ENCODE results near the gene ZNF787. TPM values are rescaled to one million over a fixed set of nuclear protein-coding genes. Genes with fewer than 3 reads are reported as not detected.
A peak's percentile ranks its signal among the peaks of the same experiment; 100 is the strongest.
"Not testable (repeated sequence)": the region's sequence is repeated elsewhere in the genome, so short reads cannot be mapped to it uniquely, and the experiment has no call there.

ZNF787 gene
- total and polyA plus RNA-seq, 9 donors: 22.0 to 34.4 (median 24.7) TPM

DNA sequence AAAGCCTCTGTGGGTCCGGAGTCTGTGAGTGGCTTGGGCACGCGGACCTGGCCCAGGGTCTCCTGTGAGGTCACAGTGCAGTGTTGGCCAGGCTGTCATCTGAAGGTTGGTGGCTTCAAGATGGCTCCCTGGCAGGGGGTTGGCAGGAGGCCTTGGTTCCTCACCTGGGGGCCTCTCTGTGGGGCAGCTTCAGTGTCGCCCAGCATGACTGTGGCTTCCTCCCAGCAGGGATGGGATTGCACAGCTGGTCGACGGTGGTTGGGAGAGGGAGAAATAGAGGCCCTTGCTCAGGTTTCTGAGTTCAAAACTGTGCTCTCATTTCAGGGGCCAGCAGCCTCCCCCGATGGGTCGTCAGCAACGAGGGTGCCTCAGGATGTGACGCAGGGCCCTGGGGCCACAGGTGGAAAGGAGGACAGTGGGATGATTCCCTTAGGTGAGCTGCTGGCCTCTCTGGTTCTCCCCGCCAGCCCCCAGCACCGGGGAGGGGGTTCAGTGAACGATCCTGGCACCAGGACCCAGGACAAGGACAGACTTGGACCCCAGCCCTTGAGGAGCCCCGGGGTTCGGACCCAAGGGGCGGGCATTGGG, 37.2 kb upstream of the ZNF787 start:
- Histone ChIP-seq H3K9me3 (replicated peaks; ENCODE audit: control insufficient read depth, low read depth, low read length) (no peaks in the 10 kb centered on the region), H3K4me1 (ENCODE audit: control insufficient read depth, insufficient read depth, low read length) (peaks cover 5% of the 10 kb centered on the region), H3K27ac (ENCODE audit: low read length) (no peak overlapping the region), H3K27me3 (ENCODE audit: control insufficient read depth, insufficient read depth, low read length) (no peaks in the 10 kb centered on the region), H3K4me3 (ENCODE audit: low read length) (no peak overlapping the region), H3K36me3 (ENCODE audit: control insufficient read depth, insufficient read depth, low read length) (peaks cover 45% of the 10 kb centered on the region)
- no peak for DNase-seq
- 94% methylated on average over 7 of the region's 16 CpGs for WGBS (ENCODE audit: insufficient coverage)

DNA sequence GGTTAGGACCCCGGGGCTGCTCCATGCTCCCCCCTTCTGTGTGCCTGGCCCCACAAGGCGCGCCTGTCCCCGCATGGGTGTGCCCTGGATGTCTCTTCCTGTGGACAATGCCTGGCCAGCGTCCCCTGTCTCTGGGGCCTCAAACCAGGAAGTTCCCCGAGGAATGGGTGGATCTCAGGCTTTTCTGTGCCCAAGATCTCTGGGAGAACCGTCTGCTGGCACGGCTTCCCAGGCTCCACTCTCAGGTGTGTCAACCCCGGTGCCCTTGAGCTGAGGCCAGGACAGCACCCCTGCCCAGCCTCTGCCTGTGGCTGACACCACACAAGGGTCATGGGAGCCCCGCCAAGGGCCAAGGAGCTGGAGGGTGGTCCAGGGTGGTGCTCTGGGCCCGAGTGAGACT, 35.7 kb upstream of the ZNF787 start:
- H3K9me3 ChIP-seq (replicated peaks; ENCODE audit: control insufficient read depth, low read depth, low read length): no peaks in the 10 kb centered on the region
- H3K27me3 ChIP-seq (ENCODE audit: control insufficient read depth, insufficient read depth, low read length): no peaks in the 10 kb centered on the region
- H3K4me3 ChIP-seq (ENCODE audit: low read length): no peak overlapping the region
- no peak overlapping the region for H3K27ac ChIP-seq (ENCODE audit: low read length)
- H3K4me1 ChIP-seq (ENCODE audit: control insufficient read depth, insufficient read depth, low read length): peaks cover 6% of the 10 kb centered on the region
- peaks cover 45% of the 10 kb centered on the region for H3K36me3 ChIP-seq (ENCODE audit: control insufficient read depth, insufficient read depth, low read length)
- no peak for DNase-seq
- WGBS (ENCODE audit: insufficient coverage): 81% methylated on average over 11 of the region's 11 CpGs

DNA sequence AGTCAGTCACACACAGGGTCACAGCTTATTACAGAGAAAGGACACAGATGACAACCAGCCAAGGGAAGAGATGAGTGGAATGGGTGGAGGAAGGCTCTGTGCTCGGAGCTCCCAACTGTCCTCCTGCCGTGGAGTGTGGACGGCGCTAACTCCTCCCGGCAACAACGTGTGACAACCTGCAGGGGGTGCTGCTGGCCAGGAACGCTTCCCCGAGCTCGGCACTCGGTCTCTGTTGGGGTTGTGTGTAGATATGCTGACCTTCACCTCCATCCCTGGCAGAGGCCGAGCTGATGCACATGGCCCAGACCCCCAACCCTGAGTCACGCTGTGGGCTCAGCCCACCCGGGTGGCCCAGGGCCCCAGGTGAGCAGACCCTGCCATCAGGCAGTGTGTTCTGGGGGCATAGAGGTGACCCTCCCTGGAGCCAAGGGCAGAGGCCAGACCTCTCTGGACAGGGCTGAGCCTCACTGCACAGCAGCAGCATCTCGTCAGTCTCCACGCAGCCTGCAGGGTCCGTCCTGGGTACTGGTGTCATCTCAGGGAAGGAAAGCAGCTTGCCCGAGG, 34.1 kb upstream of the ZNF787 start:
- peaks cover 6% of the 10 kb centered on the region for H3K4me1 ChIP-seq (ENCODE audit: control insufficient read depth, insufficient read depth, low read length)
- DNase-seq: no peak
- no peaks in the 10 kb centered on the region for H3K27me3 ChIP-seq (ENCODE audit: control insufficient read depth, insufficient read depth, low read length)
- H3K36me3 ChIP-seq (ENCODE audit: control insufficient read depth, insufficient read depth, low read length): peaks cover 40% of the 10 kb centered on the region
- H3K4me3 ChIP-seq (ENCODE audit: low read length): no peak overlapping the region
- 74% methylated on average over 9 of the region's 17 CpGs for WGBS (ENCODE audit: insufficient coverage)
- H3K9me3 ChIP-seq (replicated peaks; ENCODE audit: control insufficient read depth, low read depth, low read length): no peaks in the 10 kb centered on the region
- H3K27ac ChIP-seq (ENCODE audit: low read length): no peak overlapping the region

DNA sequence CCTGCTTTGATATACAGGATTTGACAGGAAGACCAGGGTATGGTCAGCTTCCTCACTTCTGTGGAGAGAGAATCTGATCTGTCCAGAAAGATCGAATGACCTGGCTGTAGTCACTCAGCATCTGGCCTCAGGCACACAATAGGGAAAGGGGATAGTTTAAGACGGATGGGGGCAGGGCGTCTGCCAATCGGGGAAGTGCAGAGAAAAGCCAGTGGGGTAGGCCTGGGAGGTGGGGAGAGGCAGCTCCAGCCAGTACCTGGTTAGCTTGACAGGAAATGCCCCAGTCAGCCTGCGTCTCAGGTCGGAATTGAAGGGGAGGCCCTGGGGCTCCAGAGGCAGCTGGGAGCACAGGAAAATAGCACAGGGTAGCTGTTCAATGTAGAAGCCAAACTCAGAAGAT, 32.4 kb upstream of the ZNF787 start:
- H3K27ac ChIP-seq (ENCODE audit: low read length): no peak overlapping the region
- H3K27me3 ChIP-seq (ENCODE audit: control insufficient read depth, insufficient read depth, low read length): no peaks in the 10 kb centered on the region
- no peak overlapping the region for H3K4me3 ChIP-seq (ENCODE audit: low read length)
- no peaks in the 10 kb centered on the region for H3K9me3 ChIP-seq (replicated peaks; ENCODE audit: control insufficient read depth, low read depth, low read length)
- WGBS (ENCODE audit: insufficient coverage): 19% methylated on average over 6 of the region's 6 CpGs
- peaks cover 6% of the 10 kb centered on the region for H3K4me1 ChIP-seq (ENCODE audit: control insufficient read depth, insufficient read depth, low read length)
- no peak for DNase-seq
- H3K36me3 ChIP-seq (ENCODE audit: control insufficient read depth, insufficient read depth, low read length): peaks cover 39% of the 10 kb centered on the region

DNA sequence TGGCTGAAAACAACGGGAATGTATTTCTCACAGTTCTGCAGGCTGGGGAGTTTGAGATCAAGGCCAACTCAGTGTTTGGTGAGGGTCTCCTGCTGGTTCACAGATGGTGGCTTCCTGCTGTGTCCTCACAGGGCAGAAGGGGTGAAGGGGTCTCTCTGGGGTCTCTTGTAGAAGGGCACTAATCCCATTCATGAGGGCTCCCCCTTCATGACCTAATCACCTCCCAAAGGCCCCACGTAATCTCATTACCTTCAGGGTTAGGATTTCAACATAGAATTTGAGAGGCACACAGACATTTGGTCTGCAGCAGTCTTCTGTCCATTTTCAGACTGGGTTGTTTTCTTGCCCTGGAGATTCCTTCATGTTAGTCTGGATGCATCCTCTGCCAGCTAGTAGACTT, 31.5 kb upstream of the ZNF787 start:
- H3K4me1 ChIP-seq (ENCODE audit: control insufficient read depth, insufficient read depth, low read length): peaks cover 7% of the 10 kb centered on the region
- no peak overlapping the region for H3K27ac ChIP-seq (ENCODE audit: low read length)
- 88% methylated on average over 1 of the region's 2 CpGs for WGBS (ENCODE audit: insufficient coverage)
- no peaks in the 10 kb centered on the region for H3K9me3 ChIP-seq (replicated peaks; ENCODE audit: control insufficient read depth, low read depth, low read length)
- no peaks in the 10 kb centered on the region for H3K27me3 ChIP-seq (ENCODE audit: control insufficient read depth, insufficient read depth, low read length)
- peaks cover 41% of the 10 kb centered on the region for H3K36me3 ChIP-seq (ENCODE audit: control insufficient read depth, insufficient read depth, low read length)
- DNase-seq: no peak
- H3K4me3 ChIP-seq (ENCODE audit: low read length): no peak overlapping the region

DNA sequence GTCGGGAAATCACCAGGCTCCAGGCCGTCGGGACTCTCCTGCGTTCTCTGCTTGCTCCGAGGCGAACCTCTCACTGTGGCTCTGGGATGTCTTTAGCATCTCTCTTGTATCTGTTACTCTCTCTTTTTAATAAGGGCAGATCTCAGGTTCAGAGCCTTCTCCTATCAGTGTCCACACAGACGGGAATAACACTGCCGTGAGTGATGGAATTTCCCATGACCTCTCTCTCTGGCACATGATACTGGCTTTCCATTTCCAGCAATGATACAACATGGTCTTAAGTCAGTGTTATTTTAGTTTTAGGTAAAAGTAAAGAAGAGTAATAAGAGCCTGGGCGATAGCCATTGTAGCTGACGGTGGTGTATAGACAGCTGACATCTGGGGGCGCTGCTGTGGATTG, 29.3 kb upstream of the ZNF787 start:
- WGBS (ENCODE audit: insufficient coverage): 91% methylated on average over 5 of the region's 11 CpGs
- peaks cover 23% of the 10 kb centered on the region for H3K4me1 ChIP-seq (ENCODE audit: control insufficient read depth, insufficient read depth, low read length)
- no peak overlapping the region for H3K27ac ChIP-seq (ENCODE audit: low read length)
- H3K27me3 ChIP-seq (ENCODE audit: control insufficient read depth, insufficient read depth, low read length): no peaks in the 10 kb centered on the region
- no peaks in the 10 kb centered on the region for H3K9me3 ChIP-seq (replicated peaks; ENCODE audit: control insufficient read depth, low read depth, low read length)
- no peak overlapping the region for H3K4me3 ChIP-seq (ENCODE audit: low read length)
- DNase-seq: peak; percentile 23
- H3K36me3 ChIP-seq (ENCODE audit: control insufficient read depth, insufficient read depth, low read length): peaks cover 32% of the 10 kb centered on the region

DNA sequence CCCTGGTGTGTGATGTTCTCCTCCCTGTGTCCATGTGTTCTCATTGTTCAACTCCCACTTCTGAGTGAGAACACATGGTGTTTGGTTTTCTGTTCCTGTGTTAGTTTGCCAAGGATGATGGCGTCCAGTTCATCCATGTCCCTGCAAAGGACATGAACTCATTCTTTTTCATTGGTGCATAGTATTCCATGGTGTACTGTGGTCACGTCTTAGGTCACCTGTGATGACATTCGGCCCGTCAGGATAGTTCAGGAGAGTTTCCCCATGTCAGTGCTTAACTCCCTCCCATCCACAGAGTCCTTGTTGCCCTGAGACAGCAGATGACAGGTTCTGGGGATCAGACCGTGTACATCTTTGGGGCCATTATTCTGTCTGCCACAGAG, 28.6 kb upstream of the ZNF787 start:
- Histone ChIP-seq H3K27ac (ENCODE audit: low read length) (no peak overlapping the region), H3K36me3 (ENCODE audit: control insufficient read depth, insufficient read depth, low read length) (peaks cover 25% of the 10 kb centered on the region), H3K4me1 (ENCODE audit: control insufficient read depth, insufficient read depth, low read length) (peaks cover 23% of the 10 kb centered on the region), H3K4me3 (ENCODE audit: low read length) (no peak overlapping the region), H3K27me3 (ENCODE audit: control insufficient read depth, insufficient read depth, low read length) (no peaks in the 10 kb centered on the region), H3K9me3 (replicated peaks; ENCODE audit: control insufficient read depth, low read depth, low read length) (no peaks in the 10 kb centered on the region)
- WGBS (ENCODE audit: insufficient coverage): 90% methylated on average over 2 of the region's 5 CpGs
- no peak for DNase-seq

DNA sequence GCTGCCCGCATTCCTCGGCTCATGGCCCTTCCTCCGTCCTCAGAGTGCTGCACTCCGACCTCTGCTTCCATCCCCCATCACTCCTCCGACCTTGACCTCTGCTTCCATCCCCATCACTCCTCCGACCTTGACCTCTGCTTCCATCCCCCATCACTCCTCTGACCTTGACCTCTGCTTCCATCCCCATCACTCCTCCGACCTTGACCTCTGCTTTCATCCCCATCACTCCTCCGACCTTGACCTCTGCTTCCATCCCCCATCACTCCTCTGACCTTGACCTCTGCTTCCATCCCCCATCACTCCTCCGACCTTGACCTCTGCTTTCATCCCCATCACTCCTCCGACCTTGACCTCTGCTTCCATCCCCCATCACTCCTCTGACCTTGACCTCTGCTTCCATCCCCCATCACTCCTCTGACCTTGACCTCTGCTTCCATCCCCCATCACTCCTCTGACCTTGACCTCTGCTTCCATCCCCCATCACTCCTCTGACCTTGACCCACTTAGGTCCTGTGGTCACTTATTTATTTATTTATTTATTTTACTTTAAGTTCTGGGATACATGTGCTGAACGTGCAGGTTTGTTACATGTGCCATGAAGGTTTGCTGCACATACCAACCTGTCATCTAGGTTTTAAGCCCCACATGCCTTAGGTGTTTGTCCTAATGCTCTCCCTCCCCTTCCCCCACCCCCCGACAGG, 28.0 kb upstream of the ZNF787 start:
- H3K4me3 ChIP-seq (ENCODE audit: low read length); H3K27me3 ChIP-seq (ENCODE audit: control insufficient read depth, insufficient read depth, low read length); DNase-seq; H3K9me3 ChIP-seq (replicated peaks; ENCODE audit: control insufficient read depth, low read depth, low read length); H3K27ac ChIP-seq (ENCODE audit: low read length): not testable (repeated sequence)
- peaks cover 23% of the 10 kb centered on the region for H3K4me1 ChIP-seq (ENCODE audit: control insufficient read depth, insufficient read depth, low read length)
- H3K36me3 ChIP-seq (ENCODE audit: control insufficient read depth, insufficient read depth, low read length): peaks cover 25% of the 10 kb centered on the region
- WGBS (ENCODE audit: insufficient coverage): 95% methylated on average over 8 of the region's 12 CpGs

DNA sequence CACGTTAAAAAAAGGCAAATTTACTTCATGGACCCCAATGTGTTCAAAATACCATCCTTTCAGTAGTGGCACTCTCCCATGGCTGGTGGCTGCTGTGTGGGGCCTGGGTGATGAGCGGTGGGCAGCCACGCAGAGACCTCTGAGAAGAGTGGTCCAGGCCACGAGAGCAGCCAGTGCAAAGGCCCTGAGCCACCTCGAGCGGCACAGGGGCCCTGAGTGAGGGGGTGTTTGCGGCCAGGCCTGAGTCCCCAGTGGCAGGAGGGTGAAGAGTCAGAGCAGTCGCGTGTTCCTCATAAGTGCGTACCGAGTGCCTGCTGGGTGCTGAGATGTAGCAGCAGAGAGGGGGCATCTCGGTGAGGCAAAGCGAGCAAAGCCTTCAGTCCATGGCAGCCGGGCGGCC, 27.0 kb upstream of the ZNF787 start:
- 91% methylated on average over 14 of the region's 15 CpGs for WGBS (ENCODE audit: insufficient coverage)
- no peak overlapping the region for H3K27ac ChIP-seq (ENCODE audit: low read length)
- no peak overlapping the region for H3K4me3 ChIP-seq (ENCODE audit: low read length)

DNA sequence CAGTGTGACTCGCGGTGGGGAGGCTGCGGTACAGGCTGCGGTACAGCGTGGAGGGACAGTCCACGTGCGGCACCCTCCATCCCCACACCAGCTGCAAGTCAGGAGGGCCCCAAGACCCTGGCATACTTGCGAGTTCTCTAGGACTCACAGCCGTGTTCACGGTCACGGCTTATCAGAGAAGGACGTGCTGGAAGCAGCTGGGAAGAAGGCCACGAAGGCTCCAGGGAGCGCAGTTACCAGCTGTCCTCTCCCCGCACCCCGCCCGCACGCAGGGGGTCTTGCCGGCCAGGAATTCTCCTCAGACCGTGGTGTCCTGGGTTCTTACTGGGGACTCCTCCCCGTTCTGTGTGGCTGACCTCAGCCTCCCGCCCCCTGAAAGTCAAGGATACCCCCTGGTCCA, 26.2 kb upstream of the ZNF787 start:
- no peak overlapping the region for H3K4me3 ChIP-seq (ENCODE audit: low read length)
- peaks cover 25% of the 10 kb centered on the region for H3K36me3 ChIP-seq (ENCODE audit: control insufficient read depth, insufficient read depth, low read length)
- H3K27me3 ChIP-seq (ENCODE audit: control insufficient read depth, insufficient read depth, low read length): no peaks in the 10 kb centered on the region
- H3K27ac ChIP-seq (ENCODE audit: low read length): peak overlapping the region; percentile 47
- peaks cover 24% of the 10 kb centered on the region for H3K4me1 ChIP-seq (ENCODE audit: control insufficient read depth, insufficient read depth, low read length)
- peak; percentile 36 for DNase-seq
- H3K9me3 ChIP-seq (replicated peaks; ENCODE audit: control insufficient read depth, low read depth, low read length): no peaks in the 10 kb centered on the region
- WGBS (ENCODE audit: insufficient coverage): 84% methylated on average over 19 of the region's 22 CpGs

More for the DNA sequence above, 27.0 kb upstream of the ZNF787 start:
- DNase-seq: no peak
- peaks cover 25% of the 10 kb centered on the region for H3K36me3 ChIP-seq (ENCODE audit: control insufficient read depth, insufficient read depth, low read length)
- H3K9me3 ChIP-seq (replicated peaks; ENCODE audit: control insufficient read depth, low read depth, low read length): no peaks in the 10 kb centered on the region
- H3K27me3 ChIP-seq (ENCODE audit: control insufficient read depth, insufficient read depth, low read length): no peaks in the 10 kb centered on the region
- H3K4me1 ChIP-seq (ENCODE audit: control insufficient read depth, insufficient read depth, low read length): peaks cover 19% of the 10 kb centered on the region
